GM10847 (cell line): ENCODE results near the gene KATNBL1.

Source experiments
- POLR2A ChIP-seq: IDR thresholded peaks from 2 replicates; pipeline ENCODE4 v1.6.1; 2011; ENCODE audit not compliant: insufficient read length; ENCODE audit errors: extremely low read depth

The KATNBL1 gene

GRCh38 chr15:34099914-34100313 lies 110.0 kb downstream of the KATNBL1 start:
- TF ChIP-seq POLR2A, result no peak
